ENCODE data around the gene SIM2.

GRCh38 chr21:36751383-36751782 is 52.5 kb downstream of the SIM2 start:
- TF ChIP-seq CTCF (IDR thresholded peaks at IDR 0.05; ENCODE audit: poor library complexity, severe bottlenecking): no peak
- TF ChIP-seq EZH2 (IDR thresholded peaks at IDR 0.05; ENCODE audit: borderline replicate concordance, insufficient read depth, low read length, poor library complexity, severe bottlenecking): no peak
- no peak for TF ChIP-seq REST (IDR thresholded peaks at IDR 0.05; ENCODE audit: borderline replicate concordance)
- no peak for TF ChIP-seq POLR2AphosphoS5 (IDR thresholded peaks at IDR 0.05)
- no peak for TF ChIP-seq TAF1 (IDR thresholded peaks at IDR 0.05; ENCODE audit: low read depth)
- no peak for TF ChIP-seq SMC3 (conservative IDR thresholded peaks at IDR 0.05; ENCODE audit: poor library complexity)
